Smooth muscle cell of the umbilical artery (primary cell): ENCODE data around the gene PEF1. TPM values are rescaled to one million over a fixed set of nuclear protein-coding genes. Genes with fewer than 3 reads are reported as not detected.

Experiments
- total RNA-seq: library from RNA; depleted of rRNA; stranded (reverse); fragments of >200 nt; gene quantifications from 2 replicates; pipeline ENCODE4 v1.2.3, GENCODE V29; 2014

PEF1 gene
- total RNA-seq = 59.1 and 66.0 TPM in 2 replicates

GRCh38 chr1:31644560-31645273 lies at the start of gene PEF1:
PEF1 (minus strand) TSS chr1:31644876; CDS start chr1:31644864, 12 bp downstream.

GRCh38 chr1:31617218-31617915 lies 27.3 kb downstream of the PEF1 start, which contains the start of gene HCRTR1:
HCRTR1 (plus strand) TSS chr1:31617689; CDS start chr1:31619193, 1,504 bp downstream.

Other genes starting within 250 kb of the PEF1 start
- gene SERINC2, start 231.7 kb downstream of the PEF1 start, total RNA-seq = 2.7 and 8.5 TPM in 2 replicates
- 241 and 312 TPM in 2 replicates for gene TINAGL1, start 68.4 kb downstream of the PEF1 start, total RNA-seq
- 0.14 and 0.30 TPM in 2 replicates for gene HCRTR1, start 27.2 kb downstream of the PEF1 start, total RNA-seq
- 200 and 541 TPM in 2 replicates for gene COL16A1, start 59.1 kb upstream of the PEF1 start, total RNA-seq
- gene ADGRB2, start 119.5 kb upstream of the PEF1 start, total RNA-seq = 24.9 and 28.5 TPM in 2 replicates
- gene SPOCD1, start 171.1 kb upstream of the PEF1 start, total RNA-seq = 47.8 and 99.9 TPM in 2 replicates